Superior temporal gyrus (tissue), 1 donor: ENCODE data around the gene STAG1.
"Not testable (repeated sequence)": the region's sequence is repeated elsewhere in the genome, so short reads cannot be mapped to it uniquely, and the experiment has no call there.

Experiments
- DNase-seq: peaks from one replicate; pipeline ENCODE4 v3.0.0-alpha.2; 2016; ENCODE audit errors: extremely low spot score

The STAG1 gene

DNA sequence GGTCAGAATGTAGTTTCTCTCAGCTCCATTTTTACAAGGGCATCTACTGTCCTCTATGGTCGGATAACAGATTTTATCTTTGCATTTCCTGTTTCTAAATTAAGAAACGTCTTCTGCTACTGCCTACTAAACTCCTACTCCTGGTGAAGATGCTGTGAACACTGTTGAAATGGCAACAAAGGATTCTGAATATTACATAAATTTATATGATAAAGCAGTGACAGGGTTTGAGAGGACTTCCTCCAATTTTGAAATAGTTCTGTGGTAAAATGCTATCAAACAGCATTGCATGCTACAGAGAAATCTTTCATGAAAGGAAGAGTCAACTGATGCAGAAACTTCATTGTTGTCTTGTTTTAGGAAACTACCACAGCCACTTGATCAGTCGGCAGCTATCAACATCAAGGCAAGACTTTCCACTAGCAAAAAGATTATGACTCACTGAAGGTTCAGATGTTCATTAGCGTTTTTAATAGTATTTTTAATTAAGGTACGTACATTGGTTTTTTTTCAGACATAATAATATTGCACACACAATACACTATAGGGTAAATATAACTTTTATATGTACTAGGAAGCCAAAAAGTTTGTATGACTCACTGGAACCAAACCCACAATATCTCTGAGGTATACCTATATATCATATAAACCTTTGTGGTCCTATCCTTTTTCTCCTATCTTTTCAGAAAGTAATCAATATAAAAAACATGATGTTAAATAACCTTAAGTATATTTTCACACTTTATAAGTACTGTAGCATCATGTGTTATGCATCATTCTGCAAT is 156.1 kb downstream of the STAG1 start:
- DNase-seq = no peak

DNA sequence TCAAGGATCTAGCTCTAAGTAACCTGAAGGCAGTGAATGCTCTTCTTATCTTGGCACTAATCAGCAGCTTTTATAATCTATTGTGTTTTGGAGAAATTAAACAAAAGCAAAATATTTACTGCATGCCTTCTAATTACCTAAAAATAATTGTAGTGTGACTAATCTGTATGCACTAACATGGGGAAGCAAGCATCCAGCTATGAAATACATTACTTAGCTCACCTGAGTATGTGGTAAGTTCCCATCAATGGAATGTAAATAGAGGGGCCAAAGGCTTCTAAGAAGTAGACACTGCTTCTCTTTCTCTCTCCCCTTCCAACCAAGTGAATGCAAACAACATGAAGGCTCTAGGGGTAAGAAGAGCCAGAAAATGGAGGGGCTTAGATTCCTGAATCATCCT is 165.6 kb downstream of the STAG1 start:
- DNase-seq = no peak

DNA sequence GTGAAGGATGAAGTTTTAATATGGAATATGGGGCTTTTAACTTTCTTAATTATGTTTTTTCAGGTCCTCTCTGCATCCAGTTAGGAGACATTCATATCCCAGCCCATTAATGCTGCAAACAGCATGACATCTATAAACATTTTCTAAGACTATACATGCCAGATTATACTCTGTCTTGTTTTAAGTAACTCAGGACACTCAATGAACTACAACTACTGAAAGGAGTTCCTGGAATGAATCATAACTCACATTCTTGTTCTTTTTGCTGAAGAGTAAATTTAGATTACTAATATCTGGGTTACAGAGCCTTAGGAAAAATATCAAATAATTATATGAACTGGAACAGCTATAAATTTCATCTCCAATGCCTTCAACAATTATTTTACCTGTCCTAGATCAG is 167.4 kb downstream of the STAG1 start:
- DNase-seq = no peak

DNA sequence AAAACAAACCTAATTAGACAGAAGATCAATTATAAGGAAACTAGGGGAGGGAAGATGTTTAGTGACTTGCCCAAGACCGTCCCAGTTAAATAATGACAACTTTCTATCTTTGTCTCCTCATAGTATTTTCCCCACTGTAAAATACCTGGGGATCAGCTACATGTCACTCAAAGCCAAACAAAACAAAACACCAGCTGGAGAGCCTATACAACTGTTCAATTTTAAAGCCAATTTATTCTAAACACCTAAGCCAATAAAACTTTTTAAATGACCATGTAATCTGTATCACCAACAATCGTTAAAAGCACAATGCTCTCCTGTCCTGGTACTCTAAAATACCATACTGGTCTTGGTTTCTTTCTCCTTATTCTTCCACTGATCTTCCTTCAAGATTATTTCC is 168.4 kb downstream of the STAG1 start:
- no peak for DNase-seq

DNA sequence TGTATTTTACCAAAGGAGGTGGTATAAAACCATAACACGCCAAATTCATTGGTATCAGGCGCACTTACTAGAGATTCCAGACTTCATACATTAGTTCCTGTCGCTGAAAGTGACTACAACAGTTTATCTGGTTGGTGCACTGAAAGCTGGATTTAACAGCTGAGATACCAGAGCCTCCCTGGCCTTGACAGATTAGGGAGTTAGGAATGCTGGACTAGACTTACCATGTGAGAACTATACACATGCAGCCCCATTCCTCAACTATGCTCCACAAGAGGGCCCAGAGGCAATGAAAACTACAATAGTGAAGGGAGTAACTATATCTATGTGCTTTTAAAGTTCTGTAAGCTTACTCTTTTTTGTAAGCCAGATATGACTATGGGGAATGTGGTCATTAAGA is 174.4 kb downstream of the STAG1 start:
- DNase-seq = no peak

DNA sequence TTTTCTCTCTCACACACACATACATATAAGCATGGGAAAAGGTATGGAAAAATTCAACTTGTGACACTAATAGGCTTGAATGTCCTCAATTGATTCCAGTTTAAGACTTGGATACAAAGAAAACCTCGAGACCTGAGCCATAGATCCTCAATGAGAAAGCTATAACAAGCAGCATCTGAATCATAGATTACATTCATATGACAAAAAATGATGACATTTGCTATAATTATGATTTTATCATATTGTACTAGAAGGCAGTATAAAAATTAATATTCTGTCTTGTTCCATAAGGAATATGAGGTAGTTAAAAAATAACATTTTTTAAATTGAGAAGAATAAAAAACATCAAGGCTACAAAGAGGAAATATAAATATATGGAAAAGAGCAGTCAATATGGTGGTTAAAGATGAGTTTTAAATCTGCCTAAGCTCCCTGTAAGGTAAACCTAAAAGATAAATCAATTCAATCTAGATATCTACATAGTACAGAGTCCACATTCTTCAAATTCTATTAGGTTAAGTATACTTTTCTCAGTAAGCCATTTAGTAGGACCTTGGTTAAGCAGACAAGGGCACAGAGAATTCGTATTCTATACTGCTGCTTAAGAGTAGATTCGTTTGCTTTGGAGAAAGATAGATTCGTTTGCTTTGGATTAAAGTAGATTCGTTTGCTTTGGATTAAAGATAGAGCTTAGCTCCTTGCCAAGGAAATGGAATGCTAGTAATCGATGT is 175.7 kb downstream of the STAG1 start:
- DNase-seq = no peak

DNA sequence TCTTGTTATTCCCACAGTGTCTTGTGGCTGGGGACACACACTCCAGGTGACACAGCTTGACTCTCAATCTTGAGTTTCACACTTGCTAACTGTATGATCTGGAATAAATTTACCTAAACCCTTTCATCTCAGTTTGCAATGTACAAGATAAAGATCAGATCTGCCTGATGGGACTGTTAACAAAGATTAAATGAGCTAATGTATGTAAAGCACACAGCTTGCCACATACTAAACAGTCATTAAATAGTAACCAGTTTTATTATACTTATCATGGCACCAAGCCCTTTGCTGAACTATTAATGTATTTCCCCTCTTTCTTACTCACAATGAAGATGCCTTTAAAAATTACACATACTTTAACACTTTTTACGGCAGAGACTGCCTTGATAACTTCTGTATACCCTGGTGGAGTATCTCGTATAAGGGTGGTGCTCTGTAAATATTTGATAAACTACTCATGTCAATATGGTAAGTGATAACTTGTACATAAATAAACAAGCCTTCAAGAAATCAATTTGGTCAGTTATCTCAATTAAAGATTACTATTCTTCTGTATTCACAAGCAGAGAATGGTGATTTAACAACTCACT is 184.5 kb downstream of the STAG1 start:
- DNase-seq = no peak

DNA sequence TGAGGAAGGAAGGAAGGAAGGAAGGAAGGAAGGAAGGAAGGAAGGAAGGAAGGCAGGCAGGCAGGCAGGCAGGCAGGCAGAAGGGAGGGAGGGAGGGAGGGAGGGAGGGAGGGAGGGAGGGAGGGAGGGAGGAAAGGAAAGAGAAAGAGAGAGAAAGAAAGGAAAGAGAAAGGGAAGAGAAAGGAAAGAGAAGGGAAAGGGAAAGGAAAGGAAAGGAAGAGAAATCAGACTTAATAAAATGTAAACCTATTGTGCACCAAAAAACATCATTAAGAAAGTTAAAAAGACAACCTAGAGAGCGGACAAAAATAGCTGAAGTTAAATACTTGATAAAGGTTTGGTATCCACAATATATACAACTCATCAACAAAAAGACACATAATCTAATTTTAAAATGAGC is 187.2 kb downstream of the STAG1 start:
- DNase-seq = not testable (repeated sequence)

DNA sequence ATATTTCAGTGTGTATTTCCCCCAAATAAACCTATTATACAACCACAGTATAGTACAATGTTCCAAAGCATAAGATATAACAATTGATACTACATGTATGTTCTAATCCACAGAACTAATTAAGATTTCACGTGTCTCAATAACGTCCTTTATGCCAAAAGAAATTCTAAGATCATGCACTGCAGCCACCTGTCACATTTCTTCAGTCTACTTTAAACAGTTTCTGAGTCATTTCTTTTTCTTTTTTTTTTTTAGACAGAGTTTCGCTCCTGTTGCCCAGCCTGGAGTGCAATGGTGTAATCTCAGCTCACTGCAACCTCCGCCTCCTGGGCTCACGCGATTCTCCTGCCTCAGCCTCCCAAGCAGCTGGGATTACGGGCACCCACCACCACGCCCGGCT is 190.2 kb downstream of the STAG1 start:
- DNase-seq = no peak

DNA sequence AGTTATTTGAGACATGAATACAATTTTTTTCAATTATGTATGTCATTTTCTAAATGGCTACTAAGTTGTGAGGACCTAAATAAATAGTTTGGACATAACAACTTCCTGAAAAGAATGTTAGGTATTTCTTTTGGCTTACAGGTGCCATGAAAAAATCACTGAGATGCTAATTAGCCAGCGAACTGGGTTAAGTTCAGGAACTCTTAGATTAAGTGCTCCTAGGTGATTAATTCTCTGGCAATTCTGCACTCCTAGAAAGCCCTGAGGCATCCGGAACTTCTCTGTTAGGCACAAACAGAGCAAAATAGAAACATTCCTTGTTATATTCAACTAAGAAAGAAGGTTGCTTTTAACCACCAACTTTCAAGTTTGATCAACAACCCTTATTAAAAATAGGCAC is 192.3 kb downstream of the STAG1 start:
- DNase-seq = no peak

DNA sequence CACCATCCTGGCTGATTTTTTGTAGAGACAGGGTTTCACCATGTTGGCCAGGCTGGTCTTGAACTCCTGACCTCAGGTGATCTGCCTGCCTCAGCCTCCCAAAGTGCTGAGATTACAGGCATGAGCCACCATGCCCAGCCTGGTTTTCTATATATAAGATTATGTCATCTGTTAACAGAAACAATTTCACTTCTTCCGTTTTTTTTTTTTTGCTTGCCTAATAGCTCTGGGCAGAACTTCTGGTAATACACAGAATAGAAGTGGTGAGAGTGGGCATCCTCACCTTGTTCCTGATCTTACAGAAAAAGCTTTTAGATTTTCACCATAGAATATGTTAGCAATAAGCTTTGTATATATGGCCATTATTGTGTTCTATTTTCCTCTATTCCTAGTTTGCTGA is 202.7 kb downstream of the STAG1 start:
- DNase-seq = not testable (repeated sequence)

DNA sequence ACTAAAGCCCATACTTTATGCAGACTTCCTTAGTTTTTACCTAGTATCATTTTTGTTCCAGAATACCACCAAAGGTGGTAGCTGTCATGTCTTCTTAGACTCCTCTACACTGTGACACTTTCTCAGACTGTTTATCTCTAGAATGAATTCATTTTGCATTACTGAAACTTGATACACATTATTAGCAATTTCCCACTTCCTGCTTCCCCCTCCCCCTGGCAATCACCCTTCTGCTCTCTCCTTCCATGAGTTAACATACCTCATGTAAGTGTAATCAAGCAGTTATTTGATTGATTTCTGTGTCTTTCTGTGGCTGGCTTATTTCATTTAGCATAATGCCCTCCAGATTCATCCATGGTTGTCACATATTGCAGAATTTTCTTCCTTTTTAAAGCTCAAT is 204.9 kb downstream of the STAG1 start:
- DNase-seq = no peak

DNA sequence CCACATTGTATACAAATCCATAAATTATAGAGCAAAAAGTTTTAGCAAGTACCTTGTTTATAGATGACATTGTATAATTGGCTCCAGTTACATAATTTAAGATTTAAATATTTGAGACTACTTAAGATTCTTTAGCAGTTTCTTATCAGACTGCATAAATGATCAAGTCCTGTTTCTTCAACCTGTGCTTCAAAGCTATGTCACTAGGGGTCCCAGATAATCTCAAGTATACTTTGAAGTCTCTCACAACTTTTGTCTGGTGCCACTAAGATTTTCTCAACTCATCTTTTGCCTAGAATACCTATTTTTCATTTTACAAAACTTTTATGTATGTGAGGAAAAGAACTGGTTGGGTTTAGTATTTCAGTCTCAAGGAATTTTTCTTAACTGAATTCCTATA is 205.5 kb downstream of the STAG1 start:
- DNase-seq = no peak

DNA sequence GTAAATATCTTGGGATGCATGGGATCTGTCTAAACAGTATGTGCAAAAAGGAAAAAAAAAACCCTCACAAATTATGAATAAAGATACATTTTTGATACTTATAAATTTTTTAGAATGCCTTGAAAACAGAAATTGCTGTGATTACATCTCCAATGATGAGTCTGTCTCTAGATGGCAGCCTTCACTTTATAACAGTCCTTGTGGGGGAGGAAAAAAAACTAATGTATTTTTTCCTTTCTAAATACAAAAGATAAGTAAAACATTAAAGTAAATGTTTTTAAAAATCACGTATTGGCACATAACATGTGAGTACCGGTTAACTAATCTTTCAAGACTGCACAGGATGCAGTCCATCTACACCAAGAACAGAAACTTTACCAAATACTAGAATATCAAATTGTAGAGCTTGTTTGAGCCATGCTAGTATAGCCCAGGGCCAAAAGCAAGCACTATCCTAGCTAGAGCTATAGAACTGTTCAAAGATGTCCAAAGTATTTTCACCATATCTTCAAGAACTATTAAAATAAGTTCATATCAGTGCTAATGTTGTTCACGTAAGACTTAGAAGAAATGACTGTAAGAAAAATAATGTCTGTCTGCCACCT is 206.4 kb downstream of the STAG1 start:
- peak; percentile 80 for DNase-seq

DNA sequence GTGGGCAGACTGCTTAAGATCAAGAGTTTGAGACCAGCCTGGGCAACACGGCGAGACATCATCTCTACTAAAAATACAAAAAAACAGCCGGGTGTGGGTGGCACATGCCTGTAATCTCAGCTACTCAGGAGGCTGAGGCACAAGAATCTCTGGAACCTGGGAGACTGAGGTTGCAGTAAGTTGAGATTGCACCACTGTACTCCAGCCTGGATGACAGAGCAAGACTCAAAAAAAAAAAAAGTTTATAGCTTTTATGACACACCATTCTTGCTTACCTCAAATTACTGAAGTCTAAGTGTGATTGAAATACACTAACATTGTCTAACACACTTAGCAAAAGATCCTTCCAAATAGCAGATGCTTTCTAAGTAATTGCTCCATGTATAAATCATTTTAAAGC is 207.6 kb downstream of the STAG1 start:
- no peak for DNase-seq

DNA sequence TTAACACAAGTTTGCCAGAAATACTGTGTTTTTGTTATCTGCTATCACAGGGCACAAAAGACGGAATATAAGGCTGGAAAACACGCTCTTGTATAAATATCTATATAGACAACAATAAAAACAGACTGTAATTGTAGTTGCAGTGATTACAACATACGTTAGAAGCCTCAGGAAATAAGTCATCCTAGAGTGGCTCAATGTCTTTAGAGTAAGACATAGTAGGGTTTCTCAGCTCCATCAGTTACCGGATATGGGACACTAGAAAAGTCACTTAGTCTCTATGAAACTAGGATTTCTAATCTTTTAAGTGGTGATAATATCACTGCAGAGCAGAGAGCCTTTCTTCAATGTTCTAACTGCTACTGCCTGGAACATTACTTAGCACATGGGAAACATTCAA is 208.8 kb downstream of the STAG1 start:
- no peak for DNase-seq

DNA sequence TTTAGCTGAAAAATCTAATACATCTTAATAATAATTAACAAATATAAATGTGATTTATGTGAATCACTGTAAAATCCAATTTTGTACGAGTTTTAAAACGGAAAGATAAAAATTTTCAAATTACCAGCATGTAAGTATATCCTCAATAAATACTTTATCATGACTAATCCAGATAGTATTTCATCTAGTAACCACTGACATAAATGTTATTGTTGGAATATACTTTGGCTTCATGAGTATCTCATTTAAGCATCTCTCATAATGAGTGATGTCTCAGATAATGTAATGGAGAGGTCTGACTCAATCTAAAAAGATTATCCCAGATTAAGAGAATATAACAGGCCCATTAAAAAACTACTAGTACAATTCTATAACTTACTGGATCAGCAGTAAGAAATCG is 216.3 kb downstream of the STAG1 start:
- DNase-seq = no peak

DNA sequence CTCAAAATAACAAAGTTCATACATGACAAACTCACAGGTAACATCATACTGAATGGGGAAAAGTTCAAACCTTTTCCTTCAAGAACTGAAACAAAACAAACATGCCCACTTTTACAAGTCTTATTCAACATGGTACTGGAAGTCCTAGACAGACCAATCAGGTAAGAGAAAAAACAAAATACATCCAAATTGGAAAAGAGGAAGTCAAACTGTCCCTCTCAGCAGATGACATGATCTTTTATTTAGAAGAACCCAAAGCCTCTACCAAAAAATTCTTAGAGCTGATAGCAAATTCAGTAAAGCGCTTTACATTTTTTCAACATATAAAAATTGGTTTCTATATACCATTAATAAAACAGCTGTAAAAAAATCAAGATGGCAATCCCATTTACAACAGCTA is 219.4 kb downstream of the STAG1 start:
- DNase-seq = no peak

DNA sequence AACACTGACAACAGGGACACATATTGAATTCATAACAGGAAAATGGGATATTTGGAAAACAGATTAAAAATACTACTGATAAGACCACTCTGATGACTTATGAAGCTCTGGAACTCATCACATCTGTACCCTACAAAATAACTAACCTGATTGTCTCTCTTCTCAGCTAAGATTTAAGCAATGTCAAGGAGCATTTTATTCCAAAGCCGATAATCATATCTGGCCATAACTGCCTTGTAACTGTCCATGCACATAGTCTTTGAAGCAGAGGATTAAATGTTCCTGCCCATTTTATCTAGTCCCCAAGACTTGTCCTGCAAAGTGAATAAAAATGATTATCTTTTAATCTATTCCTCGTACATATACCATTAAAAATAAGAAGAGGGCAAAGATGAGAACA is 234.1 kb downstream of the STAG1 start:
- DNase-seq = no peak

DNA sequence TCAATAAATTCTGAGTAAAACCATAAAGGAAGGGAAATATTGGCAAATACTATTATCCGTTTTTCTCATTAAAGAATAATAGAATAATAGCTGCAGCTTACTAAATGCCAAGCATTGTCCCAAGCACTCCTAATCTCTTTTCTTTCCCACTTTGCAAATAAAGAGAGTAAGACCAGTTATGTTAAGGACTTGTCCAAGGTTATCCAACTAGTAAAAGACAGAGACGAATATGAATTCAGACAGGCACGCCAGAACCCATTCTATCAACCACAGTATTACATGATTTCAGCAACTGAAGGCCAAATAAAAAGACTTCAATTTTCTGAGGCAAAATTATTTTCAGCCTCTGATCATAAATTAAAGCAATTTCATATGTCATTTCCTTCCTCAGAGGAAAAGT is 235.5 kb downstream of the STAG1 start:
- DNase-seq = no peak

DNA sequence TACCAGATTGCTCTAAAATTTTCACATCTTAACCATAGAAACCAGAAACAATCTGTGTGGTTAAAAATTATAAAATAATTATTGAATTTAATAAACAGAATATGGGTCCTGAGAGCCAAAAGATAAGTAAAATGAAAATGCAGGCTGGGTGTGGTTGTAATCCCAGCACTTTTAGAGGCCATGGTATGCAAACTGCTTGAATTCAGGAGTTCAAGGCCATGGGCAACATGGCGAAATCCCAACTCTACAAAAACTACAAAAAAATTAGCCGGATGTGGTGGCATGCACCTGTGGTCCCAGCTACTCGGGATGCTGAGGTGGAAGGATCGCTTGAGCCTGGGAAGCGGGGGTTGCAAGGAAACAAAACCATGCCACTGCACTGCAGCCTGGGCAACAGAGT is 236.1 kb downstream of the STAG1 start:
- no peak for DNase-seq

DNA sequence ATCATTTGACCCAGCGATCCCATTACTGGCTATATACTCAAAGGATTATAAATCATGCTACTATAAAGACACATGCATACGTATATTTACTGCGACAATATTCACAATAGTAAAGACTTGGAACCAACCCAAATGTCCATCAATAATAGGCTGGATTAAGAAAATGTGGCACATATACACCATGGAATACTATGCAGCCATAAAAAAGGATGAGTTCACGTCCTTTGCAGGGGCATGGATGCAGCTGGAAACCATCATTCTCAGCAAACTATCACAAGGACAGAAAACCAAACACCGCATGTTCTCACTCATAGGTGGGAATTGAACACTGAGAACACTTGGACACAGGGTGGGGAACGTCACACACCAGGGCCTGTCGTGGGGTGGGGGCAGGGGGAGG is 237.6 kb downstream of the STAG1 start:
- not testable (repeated sequence) for DNase-seq

DNA sequence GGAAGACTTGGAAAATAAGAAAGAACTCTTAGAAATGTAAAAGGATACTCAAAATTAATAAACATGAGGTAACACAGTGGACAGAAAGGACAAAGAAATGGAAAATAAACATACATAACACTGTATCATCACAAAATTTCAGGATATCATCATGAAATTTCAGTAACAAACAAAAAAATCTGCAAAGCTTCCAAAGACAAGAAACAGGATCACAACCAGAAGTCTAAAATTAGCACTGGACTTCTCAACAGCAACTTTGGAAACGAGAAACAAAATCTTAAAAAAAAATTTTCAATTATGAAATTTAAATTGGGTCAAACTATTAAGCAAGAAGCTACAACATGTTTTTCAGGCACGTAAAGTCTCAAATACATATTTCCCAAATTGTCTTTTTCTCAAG is 238.8 kb downstream of the STAG1 start:
- no peak for DNase-seq
